Breast epithelium (tissue), 4 donors: Measurements from ENCODE around the gene SMIM14. TPM values are rescaled to one million over a fixed set of nuclear protein-coding genes. Genes with fewer than 3 reads are reported as not detected.
"Not testable (repeated sequence)": the region's sequence is repeated elsewhere in the genome, so short reads cannot be mapped to it uniquely, and the experiment has no call there.

Experiments
- DNase-seq, 2 donors: peaks; one replicate each; pipeline ENCODE4 v3.0.0-alpha.2; 2019; ENCODE audit warnings: low spot score in 2 of 2
- H3K27ac ChIP-seq, 2 donors: fragments of 200-600 bp; sonication (generic) in 1 of 2; one replicate each; pipeline ENCODE4 v1.5.1; 2016 to 2019; ENCODE audit warnings: mild to moderate bottlenecking in 1 of 2
- H3K27me3 ChIP-seq, 2 donors: fragments of 200-600 bp; sonication (generic) in 1 of 2; one replicate each; pipeline versions ENCODE4 v1.5.1 to v1.6.0; 2017 to 2019; ENCODE audit warnings: control low read depth in 1 of 2, mild to moderate bottlenecking in 1 of 2
- H3K36me3 ChIP-seq: fragments of 200-600 bp; one replicate; pipeline ENCODE4 v1.5.1; 2019
- H3K4me1 ChIP-seq, 2 donors: fragments of 200-600 bp; sonication (generic); one replicate each; pipeline ENCODE4 v1.5.1; 2016 to 2019; ENCODE audit warnings: control low read depth in 1 of 2
- H3K4me3 ChIP-seq, 3 donors: fragments of 200-600 bp; sonication (generic); 1 replicate in 2 of 3; 2 replicates in 1 of 3; pipeline ENCODE4 v1.5.1; 2016 to 2019; ENCODE audit warnings: mild to moderate bottlenecking in 3 of 3, moderate library complexity in 2 of 3
- H3K9me3 ChIP-seq, 2 donors: fragments of 200-600 bp; sonication (generic) in 1 of 2; one replicate each; pipeline ENCODE4 v1.5.1; 2016 to 2019; ENCODE audit warnings: control low read depth in 1 of 2
- CTCF ChIP-seq, 3 donors: fragments of 450-650 bp; IDR thresholded peaks; one replicate each; pipeline ENCODE4 v1.5.1; 2016 to 2017; ENCODE audit warnings: antibody characterized with exemption in 3 of 3, mild to moderate bottlenecking in 3 of 3, moderate library complexity in 3 of 3
- POLR2A ChIP-seq: fragments of 450-650 bp; IDR thresholded peaks from one replicate; pipeline ENCODE4 v1.6.1; 2016; ENCODE audit warnings: antibody characterized with exemption, mild to moderate bottlenecking, moderate library complexity
- POLR2AphosphoS5 ChIP-seq, 3 donors: sonication (generic); formaldehyde crosslinking; IDR thresholded peaks; one replicate each; pipeline ENCODE4 v1.6.1; 2017; ENCODE audit warnings: antibody characterized with exemption in 3 of 3
- intact Hi-C: fragments of 100-400 bp; cut with DNase I; formaldehyde crosslinking; loops from one replicate; pipeline ENCODE4 v1.15.1; 2023; ENCODE audit warnings: low total_unique reads
- total RNA-seq, 3 donors: library from RNA; depleted of rRNA; stranded (reverse); fragments of >200 nt; gene quantifications; one replicate each; pipeline ENCODE4 v1.1.0, GENCODE V29; 2016

Gene SMIM14
- total RNA-seq, 3 donors from 2014 or later, result 38.7 to 71.0 (median 43.6) TPM

- intact Hi-C loops, result no loop called here
- Histone ChIP-seq H3K9me3 (no peaks in the 10 kb centered on the region), H3K4me1 (no peaks in the 10 kb centered on the region), H3K36me3 (no peaks in the 10 kb centered on the region), H3K27ac (no peak overlapping the region), H3K4me3 (no peak overlapping the region), H3K27me3 (no peaks in the 10 kb centered on the region)
- no peak for TF ChIP-seq CTCF (IDR thresholded peaks at IDR 0.05)
- no peak for TF ChIP-seq POLR2A
- no peak for TF ChIP-seq POLR2AphosphoS5 (IDR thresholded peaks at IDR 0.05)
- no peak for DNase-seq
Observed at GRCh38 chr4:39555472-39555871, 83.2 kb downstream of the SMIM14 start.

DNA sequence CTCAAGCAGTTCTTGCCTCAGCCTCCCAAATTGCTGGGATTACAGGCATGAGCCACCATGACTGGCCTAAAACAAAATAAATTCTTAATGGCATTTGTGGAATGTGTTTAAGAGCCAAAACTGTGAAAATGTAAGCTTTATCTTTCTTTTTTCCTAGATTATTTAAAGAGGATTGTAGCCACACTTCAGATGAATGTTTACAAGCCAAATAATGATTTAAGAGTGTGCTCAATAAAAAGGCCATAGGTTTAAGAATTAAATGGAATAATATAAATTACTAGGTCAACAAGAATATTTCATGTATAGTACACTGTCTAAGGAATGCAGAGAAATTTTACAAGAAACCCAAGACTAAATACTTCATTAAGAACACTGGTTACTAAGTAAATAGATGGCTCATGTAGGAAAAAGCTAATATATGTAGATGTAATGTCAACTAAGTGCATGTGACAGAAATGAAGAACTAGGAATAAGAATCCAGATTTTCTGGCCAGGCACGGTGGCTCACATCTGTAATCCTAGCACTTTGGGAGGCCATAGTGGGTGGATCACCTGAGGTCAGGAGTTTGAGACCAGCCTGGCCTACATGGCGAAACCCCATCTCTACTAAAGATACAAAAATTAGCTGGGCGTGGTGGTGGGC lies 90.1 kb downstream of the SMIM14 start:
- TF ChIP-seq POLR2A (no peak), POLR2AphosphoS5 (IDR thresholded peaks at IDR 0.05) (no peak), CTCF (IDR thresholded peaks at IDR 0.05) (no peak)
- H3K4me3 ChIP-seq, result no peak overlapping the region
- H3K27me3 ChIP-seq, result no peaks in the 10 kb centered on the region
- intact Hi-C loops, result no loop called here
- H3K9me3 ChIP-seq, result no peaks in the 10 kb centered on the region
- no peaks in the 10 kb centered on the region for H3K4me1 ChIP-seq
- H3K36me3 ChIP-seq, result no peaks in the 10 kb centered on the region
- H3K27ac ChIP-seq, result no peak overlapping the region
- DNase-seq, result no peak

DNA sequence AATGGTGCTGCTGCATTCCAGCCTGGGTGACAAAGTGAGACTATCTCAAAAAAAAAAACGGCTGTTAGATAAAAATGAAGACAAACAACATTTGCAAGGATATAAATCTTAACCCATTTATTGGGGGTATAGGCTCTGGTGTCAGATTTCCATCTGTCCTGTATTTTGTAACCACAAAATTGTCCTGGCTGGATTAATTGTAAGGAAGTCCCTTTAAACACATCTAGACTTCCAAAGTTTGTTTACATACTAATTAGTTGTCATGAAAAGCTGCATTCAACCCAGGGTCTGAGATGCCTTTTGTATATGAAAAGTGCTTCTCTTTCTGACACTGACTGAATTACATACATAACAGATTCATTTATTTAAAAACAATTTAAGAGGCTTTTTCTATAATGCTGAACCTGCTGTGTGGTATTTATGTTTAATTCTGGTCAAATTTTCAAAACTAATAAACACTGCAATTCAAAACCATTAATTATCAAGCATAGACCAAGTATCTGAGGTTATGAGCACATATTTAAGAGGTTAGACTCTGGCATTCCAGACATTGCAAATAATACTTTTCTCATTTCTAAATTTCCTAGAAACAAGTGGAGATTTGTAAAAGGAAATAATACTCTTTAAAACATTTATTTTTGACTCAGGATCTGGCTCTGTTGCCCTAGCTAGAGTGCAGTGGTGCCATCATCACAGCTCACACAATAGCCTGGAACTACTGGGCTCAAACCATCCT lies 93.9 kb downstream of the SMIM14 start:
- DNase-seq, result no peak
- no peak for TF ChIP-seq POLR2A
- no peak for TF ChIP-seq CTCF (IDR thresholded peaks at IDR 0.05)
- TF ChIP-seq POLR2AphosphoS5 (IDR thresholded peaks at IDR 0.05), result no peak
- Histone ChIP-seq H3K36me3 (no peaks in the 10 kb centered on the region), H3K9me3 (no peaks in the 10 kb centered on the region), H3K4me1 (no peaks in the 10 kb centered on the region), H3K27me3 (no peaks in the 10 kb centered on the region), H3K4me3 (no peak overlapping the region), H3K27ac (no peak overlapping the region)
- intact Hi-C loops, result no loop called here

DNA sequence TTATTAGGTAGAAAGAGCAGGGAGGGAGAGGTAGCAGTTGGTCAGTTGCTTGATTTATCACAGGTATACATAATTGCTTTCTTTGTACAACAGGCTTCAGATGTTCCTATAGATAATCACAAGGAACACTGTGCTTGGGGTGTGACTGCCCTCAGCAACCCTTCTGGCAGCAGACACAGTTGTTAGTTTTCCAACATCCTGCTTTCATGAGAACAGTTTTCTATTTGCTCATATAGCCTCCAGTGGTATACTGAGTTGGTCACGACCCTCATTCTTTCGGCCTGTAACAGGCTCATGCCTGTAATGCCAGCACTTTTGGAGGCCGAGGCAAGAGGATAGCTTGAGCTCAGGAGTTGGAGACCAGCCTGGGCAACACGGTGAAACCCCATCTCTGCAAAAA lies 94.6 kb downstream of the SMIM14 start:
- DNase-seq, H3K36me3 ChIP-seq, H3K27me3 ChIP-seq, H3K4me3 ChIP-seq, H3K4me1 ChIP-seq, H3K27ac ChIP-seq, intact Hi-C loops, H3K9me3 ChIP-seq: not testable (repeated sequence)

GRCh38 chr4:39543034-39543433 lies 95.6 kb downstream of the SMIM14 start:
- DNase-seq, result no peak
- Histone ChIP-seq H3K27ac (no peak overlapping the region), H3K4me1 (no peaks in the 10 kb centered on the region), H3K36me3 (no peaks in the 10 kb centered on the region), H3K4me3 (no peak overlapping the region), H3K9me3 (no peaks in the 10 kb centered on the region), H3K27me3 (no peaks in the 10 kb centered on the region)
- intact Hi-C loops, result no loop called here
- no peak for TF ChIP-seq CTCF (IDR thresholded peaks at IDR 0.05)
